Activated naive CD4-positive, alpha-beta T cell treated with anti-CD3 and anti-CD28 coated beads, Interleukin-2, amount 50 U/mL, for 72 hours (primary cell): Measurements from ENCODE around the gene FBXL14. TPM values are rescaled to one million over a fixed set of nuclear protein-coding genes. Genes with fewer than 3 reads are reported as not detected.
A peak's percentile ranks its signal among the peaks of the same experiment; 100 is the strongest.

Experiments
- ATAC-seq, 2 donors: fragments of 150-1000 bp; cut with Tn5 transposase; 2 replicates each; pipeline ENCODE4 v1.10.0; 2021; ENCODE audit warnings: mild to moderate bottlenecking in 2 of 2, moderate library complexity in 2 of 2
- DNase-seq, 2 donors: peaks; one replicate each; pipeline ENCODE4 v3.0.0; 2021 to 2022; ENCODE audit warnings: low spot score in 2 of 2
- H3K27ac Mint-ChIP-seq, 2 donors: one replicate each; pipeline ENCODE4 v1.8.0; 2022; ENCODE audit warnings: mild to moderate bottlenecking in 2 of 2, mixed read lengths in 2 of 2
- H3K36me3 Mint-ChIP-seq, 2 donors: one replicate each; pipeline ENCODE4 v1.8.0; 2022; ENCODE audit warnings: mixed read lengths in 2 of 2
- H3K9me3 Mint-ChIP-seq, 2 donors: one replicate each; pipeline ENCODE4 v1.8.0; 2022; ENCODE audit warnings: mixed read lengths in 2 of 2
- total RNA-seq, 2 donors: library from RNA; stranded (reverse); gene quantifications; one replicate each; pipeline ENCODE4 v1.2.3, GENCODE V29; 2022

Gene FBXL14
- total RNA-seq, 2 donors from 2014 or later = 21.7 to 25.3 TPM

- DNase-seq = no peak
- peaks cover 20 to 22% of the 10 kb centered on the region in 2 donors for H3K36me3 Mint-ChIP-seq
- H3K9me3 Mint-ChIP-seq = no peaks in the 10 kb centered on the region
- peak overlapping the region in 1 of 2 donors; percentile 19 for H3K27ac Mint-ChIP-seq
- peak in 1 of 2 donors; percentile 19 for ATAC-seq
Measured at GRCh38 chr12:1587927-1588574, 6.3 kb downstream of the FBXL14 start.

- Mint-ChIP-seq H3K36me3 (no peaks in the 10 kb centered on the region), H3K27ac (no peak overlapping the region), H3K9me3 (no peaks in the 10 kb centered on the region)
- ATAC-seq (no peak), DNase-seq (no peak)
Measured at GRCh38 chr12:1584326-1584725, 10.1 kb downstream of the FBXL14 start.

GRCh38 chr12:1583421-1584078 is 10.8 kb downstream of the FBXL14 start:
- Mint-ChIP-seq H3K9me3 (no peaks in the 10 kb centered on the region), H3K36me3 (no peaks in the 10 kb centered on the region), H3K27ac (no peak overlapping the region)
- ATAC-seq = peak; percentile 80 to 84
- DNase-seq = peak in 1 of 2 donors; percentile 71

- no peak for DNase-seq
- Mint-ChIP-seq H3K36me3 (no peaks in the 10 kb centered on the region), H3K27ac (no peak overlapping the region), H3K9me3 (no peaks in the 10 kb centered on the region)
- no peak for ATAC-seq
Measured at GRCh38 chr12:1582709-1583050, 11.7 kb downstream of the FBXL14 start.

GRCh38 chr12:1581973-1582708 is 12.2 kb downstream of the FBXL14 start:
- no peaks in the 10 kb centered on the region for H3K36me3 Mint-ChIP-seq
- no peak overlapping the region for H3K27ac Mint-ChIP-seq

GRCh38 chr12:1580526-1580925 is 13.9 kb downstream of the FBXL14 start:
- no peaks in the 10 kb centered on the region for H3K9me3 Mint-ChIP-seq
- ATAC-seq = no peak

More at GRCh38 chr12:1581973-1582708, 12.2 kb downstream of the FBXL14 start:
- DNase-seq (no peak), ATAC-seq (no peak)
- H3K9me3 Mint-ChIP-seq = no peaks in the 10 kb centered on the region

GRCh38 chr12:1579651-1580435 is 14.5 kb downstream of the FBXL14 start:
- Mint-ChIP-seq H3K9me3 (no peaks in the 10 kb centered on the region), H3K27ac (no peak overlapping the region), H3K36me3 (no peaks in the 10 kb centered on the region)
- no peak for ATAC-seq
- DNase-seq = no peak

More at GRCh38 chr12:1580526-1580925, 13.9 kb downstream of the FBXL14 start:
- H3K27ac Mint-ChIP-seq = no peak overlapping the region
- H3K36me3 Mint-ChIP-seq = no peaks in the 10 kb centered on the region
- DNase-seq = no peak

GRCh38 chr12:1576410-1577241 is 17.8 kb downstream of the FBXL14 start:
- Mint-ChIP-seq H3K9me3 (peaks cover 0 to 5% of the 10 kb centered on the region in 2 donors), H3K36me3 (peaks cover 0 to 6% of the 10 kb centered on the region in 2 donors), H3K27ac (no peak overlapping the region)
- ATAC-seq (no peak), DNase-seq (no peak)

GRCh38 chr12:1575408-1576401 is 18.7 kb downstream of the FBXL14 start:
- ATAC-seq = no peak
- H3K9me3 Mint-ChIP-seq = peaks cover 0 to 5% of the 10 kb centered on the region in 2 donors
- H3K27ac Mint-ChIP-seq = no peak overlapping the region
- DNase-seq = no peak
- peaks cover 0 to 6% of the 10 kb centered on the region in 2 donors for H3K36me3 Mint-ChIP-seq

GRCh38 chr12:1574865-1575259 is 19.5 kb downstream of the FBXL14 start:
- H3K27ac Mint-ChIP-seq = no peak overlapping the region
- ATAC-seq = no peak

GRCh38 chr12:1573960-1574864 is 20.2 kb downstream of the FBXL14 start:
- DNase-seq (no peak), ATAC-seq (no peak)
- peaks cover 0 to 6% of the 10 kb centered on the region in 2 donors for H3K36me3 Mint-ChIP-seq
- H3K27ac Mint-ChIP-seq = no peak overlapping the region
- H3K9me3 Mint-ChIP-seq = peaks cover 0 to 5% of the 10 kb centered on the region in 2 donors

More at GRCh38 chr12:1574865-1575259, 19.5 kb downstream of the FBXL14 start:
- H3K36me3 Mint-ChIP-seq = peaks cover 0 to 6% of the 10 kb centered on the region in 2 donors
- DNase-seq = no peak
- H3K9me3 Mint-ChIP-seq = peaks cover 0 to 5% of the 10 kb centered on the region in 2 donors

GRCh38 chr12:1572731-1573130 is 21.6 kb downstream of the FBXL14 start:
- peaks cover 0 to 6% of the 10 kb centered on the region in 2 donors for H3K36me3 Mint-ChIP-seq
- no peak overlapping the region for H3K27ac Mint-ChIP-seq
- peaks cover 0 to 5% of the 10 kb centered on the region in 2 donors for H3K9me3 Mint-ChIP-seq
- ATAC-seq (no peak), DNase-seq (no peak)

GRCh38 chr12:1567852-1568251 is 26.5 kb downstream of the FBXL14 start:
- DNase-seq = no peak
- Mint-ChIP-seq H3K27ac (no peak overlapping the region), H3K9me3 (no peaks in the 10 kb centered on the region), H3K36me3 (no peaks in the 10 kb centered on the region)
- no peak for ATAC-seq
